Left lung (tissue), 10 donors: ENCODE measurements around the gene EFCC1. TPM values are rescaled to one million over a fixed set of nuclear protein-coding genes. Genes with fewer than 3 reads are reported as not detected.

ENCODE experiments used
- ATAC-seq: fragments of 200-7000 bp; cut with Tn5 transposase; one replicate; pipeline ENCODE4 v1.9.1; 2020; ENCODE audit warnings: moderate library complexity
- DNase-seq, 4 donors: peaks; one replicate each; pipeline ENCODE4 v3.0.0-alpha.2; 2013 to 2020
- H3K27ac ChIP-seq, 2 donors: fragments of 200-600 bp; sonication (generic) in 1 of 2; one replicate each; pipeline versions ENCODE4 v1.5.0 to v1.8.0; 2020 to 2021
- H3K27me3 ChIP-seq, 2 donors: fragments of 200-600 bp; sonication (generic) in 1 of 2; one replicate each; pipeline versions ENCODE4 v1.5.0 to v1.8.0; 2020 to 2021
- H3K36me3 ChIP-seq, 2 donors: fragments of 200-600 bp; sonication (generic) in 1 of 2; one replicate each; pipeline versions ENCODE4 v1.5.0 to v1.8.0; 2020 to 2021
- H3K4me1 ChIP-seq, 2 donors: fragments of 200-600 bp; one replicate each; pipeline ENCODE4 v1.8.0; 2021
- H3K4me3 ChIP-seq, 2 donors: fragments of 200-600 bp; sonication (generic) in 1 of 2; one replicate each; pipeline versions ENCODE4 v1.5.0 to v1.8.0; 2020 to 2021; ENCODE audit warnings: mild to moderate bottlenecking in 1 of 2
- H3K9me3 ChIP-seq, 2 donors: fragments of 200-600 bp; sonication (generic) in 1 of 2; one replicate each; pipeline versions ENCODE4 v1.5.0 to v1.8.0; 2020 to 2021
- intact Hi-C, 2 donors: fragments of 100-400 bp; cut with DNase I; formaldehyde crosslinking; loops; one replicate each; pipeline versions ENCODE4 v1.11.2 to v1.14.2; 2022
- polyA plus RNA-seq, 6 donors: library from polyadenylated mRNA; unstranded; fragments of 120-200 nt; gene quantifications; one replicate each; pipeline ENCODE4 v1.2.1, GENCODE V29; 2013; ENCODE audit not compliant: insufficient read length in 6 of 6
- total RNA-seq, 2 donors: library from RNA; stranded (reverse); fragmentation: NEBNext Ultra II Directional; extraction: Animal tissue kit (Norgen Biotek cat#: 25700); gene quantifications; one replicate each; pipeline ENCODE4 v1.2.1, GENCODE V29; 2021
- TF ChIP-seq, protein P1 (sequence below), 2 donors: fragments of 200-600 bp; sonication (generic) in 1 of 2; IDR thresholded peaks; one replicate each; pipeline versions ENCODE4 v1.5.0 to v1.8.0; 2021; ENCODE audit warnings: antibody characterized with exemption in 2 of 2
- donor health status: DM: no; HTN: yes; CAD: no.
- donor health status: DM: no; HTN: no; CAD: no.

The EFCC1 gene
- total and polyA plus RNA-seq, 8 donors, result 2.7 to 16.8 (median 12.9) TPM

DNA sequence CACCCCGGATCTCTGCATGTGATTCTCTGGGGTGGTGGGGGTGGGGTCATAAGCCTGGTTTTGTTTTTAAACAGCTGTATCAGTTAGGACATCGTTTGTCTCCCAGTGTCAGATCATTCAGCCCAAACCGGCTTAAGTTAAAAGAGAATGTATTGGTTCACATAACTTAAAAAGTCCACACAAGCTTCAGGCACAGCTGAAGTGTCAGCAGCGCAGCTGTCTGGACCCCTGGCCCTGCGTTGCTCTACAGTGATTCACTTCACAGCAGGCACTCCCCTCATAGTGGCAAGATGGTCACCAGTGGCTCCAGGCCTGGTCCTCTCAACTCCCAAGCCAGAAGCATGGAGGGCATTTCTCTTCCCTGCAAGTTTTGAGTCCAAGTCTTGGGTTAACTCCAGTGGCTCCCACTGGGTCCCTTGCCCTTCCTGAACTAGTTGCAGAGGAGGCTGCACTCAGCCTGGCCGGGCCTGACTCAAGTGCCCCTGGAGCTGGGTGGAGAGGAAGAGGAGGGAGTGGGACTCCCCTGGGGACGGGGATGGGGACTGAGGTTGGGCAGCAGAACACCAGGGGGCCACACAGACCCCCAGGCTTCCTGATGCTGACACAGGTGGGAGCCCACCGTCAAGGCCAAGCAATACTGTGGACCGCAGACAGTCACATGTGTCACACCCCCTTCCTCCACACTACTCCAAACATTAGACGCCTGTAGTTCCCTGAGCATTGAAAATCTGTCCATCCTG, 30.5 kb downstream of the EFCC1 start:
- H3K36me3 ChIP-seq, result no peaks in the 10 kb centered on the region
- no peak overlapping the region for H3K4me3 ChIP-seq
- H3K27me3 ChIP-seq, result no peaks in the 10 kb centered on the region
- DNase-seq (no peak), ATAC-seq (no peak)
- H3K9me3 ChIP-seq, result no peaks in the 10 kb centered on the region
- H3K27ac ChIP-seq, result no peak overlapping the region
- TF ChIP-seq, protein P1, sequence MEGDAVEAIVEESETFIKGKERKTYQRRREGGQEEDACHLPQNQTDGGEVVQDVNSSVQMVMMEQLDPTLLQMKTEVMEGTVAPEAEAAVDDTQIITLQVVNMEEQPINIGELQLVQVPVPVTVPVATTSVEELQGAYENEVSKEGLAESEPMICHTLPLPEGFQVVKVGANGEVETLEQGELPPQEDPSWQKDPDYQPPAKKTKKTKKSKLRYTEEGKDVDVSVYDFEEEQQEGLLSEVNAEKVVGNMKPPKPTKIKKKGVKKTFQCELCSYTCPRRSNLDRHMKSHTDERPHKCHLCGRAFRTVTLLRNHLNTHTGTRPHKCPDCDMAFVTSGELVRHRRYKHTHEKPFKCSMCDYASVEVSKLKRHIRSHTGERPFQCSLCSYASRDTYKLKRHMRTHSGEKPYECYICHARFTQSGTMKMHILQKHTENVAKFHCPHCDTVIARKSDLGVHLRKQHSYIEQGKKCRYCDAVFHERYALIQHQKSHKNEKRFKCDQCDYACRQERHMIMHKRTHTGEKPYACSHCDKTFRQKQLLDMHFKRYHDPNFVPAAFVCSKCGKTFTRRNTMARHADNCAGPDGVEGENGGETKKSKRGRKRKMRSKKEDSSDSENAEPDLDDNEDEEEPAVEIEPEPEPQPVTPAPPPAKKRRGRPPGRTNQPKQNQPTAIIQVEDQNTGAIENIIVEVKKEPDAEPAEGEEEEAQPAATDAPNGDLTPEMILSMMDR (IDR thresholded peaks at IDR 0.05), result no peak
- intact Hi-C loops, result no loop called here
- H3K4me1 ChIP-seq, result peaks cover 2 to 9% of the 10 kb centered on the region in 2 donors

DNA sequence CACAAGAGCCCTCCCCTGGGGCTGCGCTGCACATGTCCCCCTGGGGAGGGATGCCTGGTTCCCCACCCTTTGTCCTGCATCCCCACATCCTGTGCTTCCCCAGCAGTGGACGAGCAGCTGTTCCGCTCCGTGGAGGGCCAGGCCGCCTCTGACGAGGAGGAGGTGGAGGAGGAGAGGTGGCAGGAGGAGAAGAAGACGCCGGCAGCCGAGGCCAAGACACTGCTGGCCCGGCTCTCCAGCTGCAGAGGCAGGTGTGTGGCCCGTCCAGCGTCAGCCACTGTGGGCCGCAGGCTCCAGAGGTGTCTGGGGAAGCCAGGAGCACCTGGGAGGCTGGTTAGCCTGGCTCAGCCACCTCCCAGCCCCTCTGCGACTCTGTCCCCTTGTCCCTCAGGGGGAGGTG, 31.6 kb downstream of the EFCC1 start:
- DNase-seq (no peak), ATAC-seq (no peak)
- H3K27me3 ChIP-seq, result no peaks in the 10 kb centered on the region
- H3K4me1 ChIP-seq, result no peaks in the 10 kb centered on the region
- intact Hi-C loops, result no loop called here
- H3K4me3 ChIP-seq, result no peak overlapping the region
- no peaks in the 10 kb centered on the region for H3K36me3 ChIP-seq
- H3K9me3 ChIP-seq, result no peaks in the 10 kb centered on the region
- H3K27ac ChIP-seq, result no peak overlapping the region
- TF ChIP-seq, protein P1 (IDR thresholded peaks at IDR 0.05), result no peak

DNA sequence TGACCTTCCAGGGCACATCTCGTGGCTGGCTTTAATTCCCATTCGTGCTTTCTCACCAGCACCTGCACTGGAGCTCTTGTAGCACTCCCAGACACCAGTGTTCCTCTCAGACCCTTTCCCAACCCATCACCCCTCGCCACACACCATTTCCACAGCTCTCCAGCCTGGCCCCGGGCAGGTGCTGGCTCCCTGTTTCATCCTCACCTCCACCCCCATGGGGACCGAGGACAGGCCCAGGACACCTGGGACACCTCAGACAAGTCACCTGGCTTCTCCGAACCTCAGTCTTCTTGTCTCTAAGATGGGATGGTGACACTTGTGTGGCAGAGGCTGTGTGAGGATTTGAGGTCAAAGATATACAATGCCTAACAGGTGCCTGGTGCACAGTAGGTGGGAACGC, 32.0 kb downstream of the EFCC1 start:
- Histone ChIP-seq H3K4me3 (no peak overlapping the region), H3K36me3 (no peaks in the 10 kb centered on the region), H3K9me3 (no peaks in the 10 kb centered on the region), H3K27me3 (no peaks in the 10 kb centered on the region), H3K27ac (no peak overlapping the region), H3K4me1 (no peaks in the 10 kb centered on the region)
- intact Hi-C loops, result no loop called here
- ATAC-seq (no peak), DNase-seq (no peak)
- TF ChIP-seq, protein P1 (IDR thresholded peaks at IDR 0.05), result no peak

DNA sequence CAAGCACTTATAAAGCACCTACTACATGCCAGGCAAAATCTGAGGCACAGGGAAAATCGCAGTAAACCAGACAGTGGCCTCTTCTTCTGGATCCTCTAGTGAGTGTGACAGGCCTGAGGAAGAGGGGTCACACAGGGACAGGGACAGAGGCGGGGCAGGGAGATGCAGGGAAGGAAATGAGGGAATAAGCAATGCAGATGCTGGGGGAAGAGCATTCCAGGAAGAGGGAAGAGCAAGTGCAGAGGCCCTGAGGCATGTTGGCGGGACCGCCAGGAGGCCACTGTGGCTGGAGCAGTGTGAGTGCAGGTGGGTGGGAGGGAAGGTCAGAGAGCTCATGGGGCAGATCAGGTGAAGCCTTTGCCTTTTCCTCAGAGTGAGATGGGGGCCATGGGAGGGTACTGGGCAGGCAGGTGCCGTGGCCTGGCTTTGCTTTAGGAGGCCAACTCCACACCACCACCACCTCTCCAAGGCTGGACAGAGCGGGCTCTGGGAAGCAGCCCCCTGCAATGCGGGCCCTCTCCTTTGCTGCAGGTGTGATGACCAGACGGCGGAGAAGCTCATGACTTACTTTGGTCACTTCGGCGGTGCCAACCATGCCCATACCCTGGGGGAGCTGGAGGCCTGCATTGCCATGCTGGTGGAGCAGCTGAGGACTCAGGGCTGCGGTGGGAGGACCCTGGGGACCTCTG, 32.7 kb downstream of the EFCC1 start:
- Histone ChIP-seq H3K4me3 (no peak overlapping the region), H3K27ac (no peak overlapping the region), H3K36me3 (no peaks in the 10 kb centered on the region), H3K27me3 (no peaks in the 10 kb centered on the region), H3K4me1 (no peaks in the 10 kb centered on the region), H3K9me3 (no peaks in the 10 kb centered on the region)
- ATAC-seq, result no peak
- TF ChIP-seq, protein P1 (IDR thresholded peaks at IDR 0.05), result no peak
- DNase-seq, result no peak
- intact Hi-C loops, result no loop called here

DNA sequence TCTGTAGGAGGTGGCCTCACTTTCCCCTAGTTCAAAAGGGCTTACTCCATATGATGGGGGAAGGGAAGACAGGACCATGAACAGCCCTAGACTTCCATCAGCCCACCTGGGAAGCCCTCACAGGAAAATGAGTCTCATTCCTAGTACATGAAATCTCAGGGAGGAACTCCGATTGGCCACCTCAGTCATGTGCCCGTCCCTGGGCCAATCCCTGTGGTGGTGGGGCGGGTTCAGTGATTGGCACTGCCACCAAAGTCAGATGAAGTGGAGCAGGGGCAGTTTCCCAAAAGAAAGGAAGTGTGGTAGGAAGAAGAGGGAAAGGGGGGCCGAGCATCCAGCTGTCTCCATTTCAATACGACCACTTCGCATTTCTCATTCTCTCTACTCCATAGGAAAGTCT, 33.5 kb downstream of the EFCC1 start:
- Histone ChIP-seq H3K4me3 (no peak overlapping the region), H3K27me3 (no peaks in the 10 kb centered on the region), H3K9me3 (no peaks in the 10 kb centered on the region), H3K36me3 (no peaks in the 10 kb centered on the region), H3K4me1 (no peaks in the 10 kb centered on the region), H3K27ac (no peak overlapping the region)
- DNase-seq, result no peak
- TF ChIP-seq, protein P1 (IDR thresholded peaks at IDR 0.05), result no peak
- ATAC-seq, result no peak
- intact Hi-C loops, result no loop called here
